H1 (cell line): ENCODE data around the gene SH3BP5. TPM values are rescaled to one million over a fixed set of nuclear protein-coding genes. Genes with fewer than 3 reads are reported as not detected.

ENCODE experiments used
- HDAC6 ChIP-seq: IDR thresholded peaks from one replicate; pipeline ENCODE4 v1.7.1; 2012; ENCODE audit warnings: low read depth, mild to moderate bottlenecking, inconsistent platforms, low read length, moderate library complexity
- SP4 ChIP-seq: IDR thresholded peaks from 2 replicates; pipeline ENCODE4 v1.6.1; 2012; ENCODE audit warnings: low read length, inconsistent platforms
- TAF1 ChIP-seq: IDR thresholded peaks from 2 replicates; pipeline ENCODE4 v1.6.1; 2011; ENCODE audit warnings: mild to moderate bottlenecking, low read depth, low read length
- polyA plus RNA-seq, 7 experiments: library from polyadenylated mRNA; depleted of rRNA in 3 of 7; stranded (reverse) in 5 of 7; unstranded in 2 of 7; fragments of >200 nt in 5 of 7; fragments of 200-250 nt in 2 of 7; gene quantifications; 1 replicate in 5 of 7; 2 replicates in 1 of 7; 4 replicates in 1 of 7; pipeline versions ENCODE4 v1.2.1 to v1.2.3, GENCODE V29; 2011 to 2013; ENCODE audit warnings: missing spikeins in 2 of 7, mixed read lengths in 2 of 7
- total RNA-seq: library from RNA; stranded (reverse); fragmentation: NEBNext Ultra II Directional; extraction: Animal tissue kit (Norgen Biotek cat#: 25700); gene quantifications from 2 replicates; pipeline ENCODE4 v1.2.1, GENCODE V29; 2021

SH3BP5 gene
- total and polyA plus RNA-seq, 2 of the 8 experiments (the other 6 are each of a cell fraction or from before 2014, with no cell fraction given), result 7.1 to 9.7 TPM

- TF ChIP-seq HDAC6 (no peak), TAF1 (no peak), SP4 (no peak)
These were observed 12.8 kb downstream of the SH3BP5 start (continued) for GRCh38 chr3:15319575-15319974.
